SK-N-SH treated with all-trans-retinoic acid at 6 μM for 48 hours (cell line): ENCODE data around the gene SLX4IP.

Source experiments
- ARNTL ChIP-seq: fragments of 450-650 bp; formaldehyde crosslinking; IDR thresholded peaks from 2 replicates; pipeline ENCODE4 v1.5.0; 2020; ENCODE audit warnings: low read depth, mild to moderate bottlenecking, moderate library complexity, borderline replicate concordance
- ZFP30 ChIP-seq: fragments of 450-650 bp; formaldehyde crosslinking; IDR thresholded peaks from 2 replicates; pipeline ENCODE4 v1.5.0; 2022; ENCODE audit warnings: mild to moderate bottlenecking, moderate library complexity

DNA sequence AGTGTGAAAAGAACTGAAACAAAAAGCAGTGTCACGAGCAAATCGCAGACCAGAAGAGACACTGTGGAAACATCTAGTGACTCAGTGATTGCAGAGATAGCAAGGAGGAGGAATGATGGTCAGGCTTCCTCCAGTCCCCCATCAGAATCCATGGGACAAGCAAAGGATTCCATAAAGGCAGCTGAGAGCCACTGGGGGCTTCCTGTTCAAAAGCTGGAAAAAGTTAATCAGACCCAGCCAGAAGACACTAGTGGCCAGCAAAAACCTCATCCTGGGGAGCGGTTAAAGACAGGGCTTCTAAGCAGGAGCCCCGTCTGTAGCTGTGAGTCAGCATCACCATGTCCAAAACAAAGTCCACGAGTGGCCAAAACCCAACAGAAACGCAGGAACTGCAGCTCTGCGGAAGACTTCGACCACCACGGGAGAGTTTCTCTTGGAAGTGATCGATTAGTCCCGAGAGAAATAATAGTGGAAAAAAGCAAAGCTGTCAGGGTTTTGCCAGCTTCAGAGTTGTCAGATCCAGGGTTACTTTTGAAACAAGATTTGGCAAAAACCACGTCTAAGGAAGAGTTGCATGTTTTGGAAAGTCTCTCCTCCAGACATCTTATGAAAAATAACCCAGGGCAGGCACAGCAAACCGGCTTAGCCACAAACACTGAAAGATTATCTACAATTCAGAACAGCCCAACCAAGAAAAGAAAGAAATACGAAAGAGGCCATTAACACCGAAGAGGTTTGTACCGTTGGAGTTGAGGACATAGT lies 187.7 kb downstream of the SLX4IP start:
- TF ChIP-seq ARNTL (CRISPR knock-in tag) (no peak), ZFP30 (CRISPR knock-in tag) (no peak)
